ENCODE results near the gene MFNG. TPM values are rescaled to one million over a fixed set of nuclear protein-coding genes. Genes with fewer than 3 reads are reported as not detected.

MFNG gene
- total RNA-seq, 1 donor from 2014 or later = 1.5 TPM

- H3K4me3 Mint-ChIP-seq (ENCODE audit: unreplicated experiment) = peak overlapping the region; percentile 69
- peak overlapping the region; percentile 54 for H3K27ac Mint-ChIP-seq (ENCODE audit: unreplicated experiment)
- peaks cover 17% of the 10 kb centered on the region for H3K27me3 Mint-ChIP-seq (ENCODE audit: unreplicated experiment)
- peaks cover 25% of the 10 kb centered on the region for H3K4me1 Mint-ChIP-seq (ENCODE audit: unreplicated experiment)
- no peaks in the 10 kb centered on the region for H3K9me3 Mint-ChIP-seq (ENCODE audit: unreplicated experiment)
- H3K36me3 Mint-ChIP-seq (ENCODE audit: unreplicated experiment) = no peaks in the 10 kb centered on the region
- no peak for DNase-seq (ENCODE audit: extremely low spot score, unreplicated experiment)
- TF ChIP-seq, protein P1, sequence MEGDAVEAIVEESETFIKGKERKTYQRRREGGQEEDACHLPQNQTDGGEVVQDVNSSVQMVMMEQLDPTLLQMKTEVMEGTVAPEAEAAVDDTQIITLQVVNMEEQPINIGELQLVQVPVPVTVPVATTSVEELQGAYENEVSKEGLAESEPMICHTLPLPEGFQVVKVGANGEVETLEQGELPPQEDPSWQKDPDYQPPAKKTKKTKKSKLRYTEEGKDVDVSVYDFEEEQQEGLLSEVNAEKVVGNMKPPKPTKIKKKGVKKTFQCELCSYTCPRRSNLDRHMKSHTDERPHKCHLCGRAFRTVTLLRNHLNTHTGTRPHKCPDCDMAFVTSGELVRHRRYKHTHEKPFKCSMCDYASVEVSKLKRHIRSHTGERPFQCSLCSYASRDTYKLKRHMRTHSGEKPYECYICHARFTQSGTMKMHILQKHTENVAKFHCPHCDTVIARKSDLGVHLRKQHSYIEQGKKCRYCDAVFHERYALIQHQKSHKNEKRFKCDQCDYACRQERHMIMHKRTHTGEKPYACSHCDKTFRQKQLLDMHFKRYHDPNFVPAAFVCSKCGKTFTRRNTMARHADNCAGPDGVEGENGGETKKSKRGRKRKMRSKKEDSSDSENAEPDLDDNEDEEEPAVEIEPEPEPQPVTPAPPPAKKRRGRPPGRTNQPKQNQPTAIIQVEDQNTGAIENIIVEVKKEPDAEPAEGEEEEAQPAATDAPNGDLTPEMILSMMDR (IDR thresholded peaks at IDR 0.05) = no peak
Measured at GRCh38 chr22:37425800-37426705, 60.1 kb downstream of the MFNG start.

GRCh38 chr22:37425369-37425768 lies 60.8 kb downstream of the MFNG start:
- peaks cover 24% of the 10 kb centered on the region for H3K27me3 Mint-ChIP-seq (ENCODE audit: unreplicated experiment)
- no peak overlapping the region for H3K4me3 Mint-ChIP-seq (ENCODE audit: unreplicated experiment)
- peaks cover 25% of the 10 kb centered on the region for H3K4me1 Mint-ChIP-seq (ENCODE audit: unreplicated experiment)
- TF ChIP-seq, protein P1 (IDR thresholded peaks at IDR 0.05) = no peak
- no peak for DNase-seq (ENCODE audit: extremely low spot score, unreplicated experiment)
- no peaks in the 10 kb centered on the region for H3K36me3 Mint-ChIP-seq (ENCODE audit: unreplicated experiment)
- peak overlapping the region; percentile 54 for H3K27ac Mint-ChIP-seq (ENCODE audit: unreplicated experiment)
- H3K9me3 Mint-ChIP-seq (ENCODE audit: unreplicated experiment) = no peaks in the 10 kb centered on the region

DNA sequence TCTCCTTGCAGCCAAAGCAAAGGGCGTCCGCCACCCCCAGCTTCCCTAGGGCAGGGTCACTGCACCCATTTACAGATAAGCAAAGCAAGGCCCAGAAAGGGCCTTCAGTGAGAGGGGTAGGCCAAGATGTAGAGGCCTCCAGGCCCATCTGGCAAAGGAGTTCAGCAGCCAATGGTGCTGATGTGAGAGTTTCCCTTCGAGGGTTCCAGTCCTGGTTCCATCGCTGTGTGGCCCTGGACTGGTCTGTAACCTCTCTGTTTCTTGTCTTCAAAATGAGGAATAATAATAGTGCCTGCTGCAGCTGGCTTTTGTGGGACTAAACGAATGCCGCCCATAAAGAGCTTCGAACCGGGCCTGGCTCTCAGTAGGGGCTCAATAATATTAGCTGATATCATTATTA lies 62.9 kb downstream of the MFNG start:
- no peaks in the 10 kb centered on the region for H3K36me3 Mint-ChIP-seq (ENCODE audit: unreplicated experiment)

DNA sequence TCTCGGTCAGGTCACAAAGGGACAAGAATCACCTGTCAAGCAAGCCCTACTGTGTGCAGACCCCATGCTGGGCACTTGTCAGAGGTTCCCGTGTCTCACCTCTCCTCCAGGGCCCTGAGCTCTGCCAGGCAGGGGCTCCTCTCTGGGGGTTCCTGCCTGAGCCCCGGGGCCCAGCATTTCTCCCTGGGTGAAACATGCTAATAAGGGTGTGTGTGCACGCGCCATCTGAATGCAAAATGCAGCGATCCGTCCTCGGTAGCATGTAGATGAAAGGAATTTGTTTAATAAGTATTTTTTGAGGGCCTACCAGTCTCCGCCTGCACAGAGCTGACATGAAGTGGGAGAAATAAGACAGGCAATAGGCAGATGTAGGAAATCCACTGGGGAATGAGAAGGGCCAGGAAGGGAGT lies 64.7 kb downstream of the MFNG start:
- DNase-seq (ENCODE audit: extremely low spot score, unreplicated experiment) = no peak
- H3K4me1 Mint-ChIP-seq (ENCODE audit: unreplicated experiment) = peaks cover 14% of the 10 kb centered on the region
- no peaks in the 10 kb centered on the region for H3K36me3 Mint-ChIP-seq (ENCODE audit: unreplicated experiment)
- no peak overlapping the region for H3K4me3 Mint-ChIP-seq (ENCODE audit: unreplicated experiment)
- H3K27ac Mint-ChIP-seq (ENCODE audit: unreplicated experiment) = no peak overlapping the region
- peaks cover 39% of the 10 kb centered on the region for H3K27me3 Mint-ChIP-seq (ENCODE audit: unreplicated experiment)
- no peaks in the 10 kb centered on the region for H3K9me3 Mint-ChIP-seq (ENCODE audit: unreplicated experiment)
- TF ChIP-seq, protein P1 (IDR thresholded peaks at IDR 0.05) = no peak

More for the DNA sequence above, 62.9 kb downstream of the MFNG start:
- Mint-ChIP-seq H3K4me1 (ENCODE audit: unreplicated experiment) (peaks cover 18% of the 10 kb centered on the region), H3K4me3 (ENCODE audit: unreplicated experiment) (no peak overlapping the region), H3K27ac (ENCODE audit: unreplicated experiment) (no peak overlapping the region), H3K27me3 (ENCODE audit: unreplicated experiment) (peaks cover 39% of the 10 kb centered on the region), H3K9me3 (ENCODE audit: unreplicated experiment) (no peaks in the 10 kb centered on the region)
- DNase-seq (ENCODE audit: extremely low spot score, unreplicated experiment) = no peak
- TF ChIP-seq, protein P1 (IDR thresholded peaks at IDR 0.05) = no peak

DNA sequence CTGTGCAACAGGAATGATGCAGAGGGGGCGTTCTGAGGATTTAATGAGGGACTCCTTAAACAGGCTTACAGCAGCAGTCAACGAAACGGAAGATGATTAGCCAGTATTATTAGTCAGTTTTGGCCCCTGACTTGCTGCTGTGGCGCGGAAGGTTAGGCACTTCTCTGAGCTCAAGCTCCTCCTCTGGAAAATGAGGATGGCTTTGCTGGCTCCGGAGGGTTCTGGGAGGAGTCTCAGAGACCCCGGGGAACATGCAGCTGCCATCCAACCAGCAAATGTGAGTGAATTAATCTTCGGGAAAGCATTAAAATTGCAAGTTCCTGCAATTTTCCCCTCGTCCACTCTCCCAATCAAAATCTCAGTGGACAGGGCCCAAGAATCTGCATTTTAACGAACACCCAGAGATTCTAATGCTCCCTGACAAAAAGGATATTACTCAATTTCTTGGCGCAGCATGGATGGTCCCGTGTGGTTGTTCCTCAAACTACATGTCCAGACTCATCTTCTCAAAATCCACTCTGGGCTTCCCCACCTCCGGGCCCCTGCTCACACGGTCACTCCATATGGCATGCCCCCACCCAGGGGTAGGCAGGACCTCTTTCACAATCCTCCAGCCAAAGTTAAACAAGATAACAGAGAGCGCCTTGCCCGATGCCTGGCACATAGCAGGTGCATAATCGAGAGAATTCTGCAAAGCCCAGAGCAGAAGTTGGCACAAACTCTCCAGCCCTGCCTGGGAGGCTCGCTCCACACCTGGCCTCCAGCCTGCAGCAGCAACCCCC lies 65.3 kb downstream of the MFNG start:
- Mint-ChIP-seq H3K4me3 (ENCODE audit: unreplicated experiment) (peak overlapping the region; percentile 79), H3K36me3 (ENCODE audit: unreplicated experiment) (no peaks in the 10 kb centered on the region), H3K9me3 (ENCODE audit: unreplicated experiment) (no peaks in the 10 kb centered on the region), H3K4me1 (ENCODE audit: unreplicated experiment) (peaks cover 9% of the 10 kb centered on the region), H3K27ac (ENCODE audit: unreplicated experiment) (no peak overlapping the region), H3K27me3 (ENCODE audit: unreplicated experiment) (peaks cover 36% of the 10 kb centered on the region)
- DNase-seq (ENCODE audit: extremely low spot score, unreplicated experiment) = no peak
- TF ChIP-seq, protein P1 (IDR thresholded peaks at IDR 0.05) = no peak

Data from osteocyte (in vitro differentiated cells).